Keratinocyte (primary cell): Measurements from ENCODE around the gene RASGEF1B. TPM values are rescaled to one million over a fixed set of nuclear protein-coding genes. Genes with fewer than 3 reads are reported as not detected.

Experiments used
- DNase-seq: peaks from one replicate; pipeline ENCODE4 v3.0.0-alpha.2; 2011; ENCODE audit warnings: low read depth, missing footprints, low spot score
- FAIRE-seq: peaks from 2 replicates; lab custom pipeline; 2011; peaks lifted over from hg19 to GRCh38; lab: Jason Lieb, UNC
- H2AFZ ChIP-seq: 2 replicates; pipeline ENCODE4 v1.6.0; 2012; ENCODE audit warnings: low read length, control low read depth, inconsistent platforms; ENCODE audit not compliant: control insufficient read depth
- H3K27ac ChIP-seq: 2 replicates; pipeline ENCODE4 v1.5.1; 2011; ENCODE audit warnings: low read length; ENCODE audit not compliant: control insufficient read depth, insufficient read depth
- H3K27me3 ChIP-seq: 3 replicates; pipeline ENCODE4 v1.6.0; 2011; ENCODE audit warnings: low read length; ENCODE audit not compliant: control insufficient read depth, insufficient read depth; ENCODE audit errors: extremely low read depth
- H3K36me3 ChIP-seq, 2 experiments: 2 replicates in 1 of 2; 3 replicates in 1 of 2; pipeline ENCODE4 v1.5.1; 2011; ENCODE audit warnings: low read length in 2 of 2, mild to moderate bottlenecking in 1 of 2; ENCODE audit not compliant: control insufficient read depth in 2 of 2, insufficient read depth in 2 of 2; ENCODE audit errors: extremely low read depth in 1 of 2
- H3K4me1 ChIP-seq: 3 replicates; pipeline ENCODE4 v1.5.1; 2011; ENCODE audit warnings: low read length; ENCODE audit not compliant: control insufficient read depth, insufficient read depth; ENCODE audit errors: extremely low read depth
- H3K4me2 ChIP-seq: 3 replicates; pipeline ENCODE4 v1.6.0; 2011; ENCODE audit warnings: low read depth, low read length; ENCODE audit not compliant: control insufficient read depth, insufficient read depth; ENCODE audit errors: extremely low read depth
- H3K4me3 ChIP-seq, 3 experiments: fragments of 200-600 bp in 1 of 3; sonication (generic) in 1 of 3; 2 replicates in 2 of 3; 3 replicates in 1 of 3; pipeline ENCODE4 v1.5.1; 2011 to 2016; ENCODE audit warnings: low read length in 3 of 3, mild to moderate bottlenecking in 3 of 3, control low read depth in 2 of 3, inconsistent platforms in 1 of 3, low read depth in 1 of 3, mixed read lengths in 1 of 3, mixed run types in 1 of 3, moderate library complexity in 1 of 3; ENCODE audit not compliant: control insufficient read depth in 2 of 3, insufficient read depth in 2 of 3; ENCODE audit errors: extremely low read depth in 1 of 3
- H3K79me2 ChIP-seq: 2 replicates; pipeline ENCODE4 v1.6.0; 2012; ENCODE audit warnings: low read length; ENCODE audit not compliant: control insufficient read depth, insufficient read depth
- H3K9ac ChIP-seq: 3 replicates; pipeline ENCODE4 v1.6.0; 2011; ENCODE audit warnings: low read length; ENCODE audit not compliant: control insufficient read depth, insufficient read depth; ENCODE audit errors: extremely low read depth
- H3K9me1 ChIP-seq: 3 replicates; pipeline ENCODE4 v1.6.0; 2011; ENCODE audit warnings: low read length; ENCODE audit not compliant: control insufficient read depth, insufficient read depth; ENCODE audit errors: extremely low read depth
- H3K9me3 ChIP-seq: 2 replicates; pipeline ENCODE4 v1.5.1; 2012; ENCODE audit warnings: low read depth, low read length; ENCODE audit not compliant: control insufficient read depth
- H4K20me1 ChIP-seq: 3 replicates; pipeline ENCODE4 v1.6.0; 2011; ENCODE audit warnings: low read length; ENCODE audit not compliant: control insufficient read depth, insufficient read depth; ENCODE audit errors: extremely low read depth
- CTCF ChIP-seq, 3 experiments: IDR thresholded peaks in 1 of 3; conservative IDR thresholded peaks in 1 of 3; optimal IDR thresholded peaks in 1 of 3; 2 replicates in 2 of 3; 3 replicates in 1 of 3; pipeline versions ENCODE3 to v1.5.1; 2011; ENCODE audit warnings: low read length in 3 of 3, mild to moderate bottlenecking in 3 of 3, moderate library complexity in 2 of 3, control low read depth in 1 of 3, inconsistent platforms in 1 of 3; ENCODE audit not compliant: insufficient read depth in 2 of 3; ENCODE audit errors: extremely low read depth in 1 of 3
- EZH2 ChIP-seq: IDR thresholded peaks from one replicate; pipeline ENCODE4 v1.6.1; 2012; ENCODE audit warnings: inconsistent platforms, mild to moderate bottlenecking, low read length, moderate library complexity
- dilution Hi-C: fragments of 300-500 bp; cut with MboI; formaldehyde crosslinking; loops from one replicate; pipeline ENCODE4 v1.7.0; 2020; ENCODE audit warnings: low sequenced_read_pairs; ENCODE audit not compliant: extremely low pct_ligation_motif_present
- polyA plus RNA-seq, 5 experiments: library from polyadenylated mRNA; depleted of rRNA in 3 of 5; stranded (reverse) in 3 of 5; stranded (forward) in 1 of 5; unstranded in 1 of 5; fragments of >200 nt; gene quantifications; 1 replicate in 1 of 5; 2 replicates in 3 of 5; 3 replicates in 1 of 5; pipeline versions ENCODE4 v1.2.1 to v1.2.3, GENCODE V29; 2011 to 2012; ENCODE audit warnings: missing spikeins in 2 of 5, low read depth in 1 of 5, low replicate concordance in 1 of 5

Gene RASGEF1B
- polyA plus RNA-seq, 1 donor (not counting 4 experiments of a cell fraction or from before 2014, with no cell fraction given): 0.68 TPM

- Histone ChIP-seq H3K4me3 (no peak overlapping the region), H3K27ac (no peak overlapping the region)
Observed at GRCh38 chr4:81491943-81492342, 20.2 kb upstream of the RASGEF1B start.

GRCh38 chr4:81490403-81491160 lies 18.9 kb upstream of the RASGEF1B start:
- H3K9ac ChIP-seq: no peak overlapping the region
- TF ChIP-seq EZH2 (no peak), CTCF (optimal IDR thresholded peaks at IDR 0.05 in 1 of 3, IDR thresholded peaks at IDR 0.05 in 1 of 3, conservative IDR thresholded peaks at IDR 0.05 in 1 of 3; ENCODE audit: extremely low read depth in 1 of 3, insufficient read depth in 2 of 3, low read length in 3 of 3) (no peak)
- H3K4me3 ChIP-seq: no peak overlapping the region
- no peak for FAIRE-seq
- no peaks in the 10 kb centered on the region for H3K36me3 ChIP-seq
- H2AFZ ChIP-seq: no peak overlapping the region
- H3K4me2 ChIP-seq: no peak overlapping the region
- no peak overlapping the region for H3K27ac ChIP-seq
- dilution Hi-C loops: no loop called here
- H4K20me1 ChIP-seq: no peaks in the 10 kb centered on the region
- no peaks in the 10 kb centered on the region for H3K9me3 ChIP-seq
- H3K79me2 ChIP-seq: no peaks in the 10 kb centered on the region
- H3K9me1 ChIP-seq: no peaks in the 10 kb centered on the region
- H3K27me3 ChIP-seq: no peaks in the 10 kb centered on the region
- DNase-seq: no peak
- H3K4me1 ChIP-seq: no peaks in the 10 kb centered on the region

More at GRCh38 chr4:81491943-81492342, 20.2 kb upstream of the RASGEF1B start:
- Histone ChIP-seq H3K4me2 (no peak overlapping the region), H3K27me3 (no peaks in the 10 kb centered on the region), H4K20me1 (no peaks in the 10 kb centered on the region), H3K4me1 (no peaks in the 10 kb centered on the region), H3K79me2 (no peaks in the 10 kb centered on the region), H2AFZ (no peak overlapping the region), H3K9me3 (no peaks in the 10 kb centered on the region), H3K9ac (no peak overlapping the region), H3K9me1 (no peaks in the 10 kb centered on the region), H3K36me3 (no peaks in the 10 kb centered on the region)
- no peak for TF ChIP-seq CTCF (optimal IDR thresholded peaks at IDR 0.05 in 1 of 3, IDR thresholded peaks at IDR 0.05 in 1 of 3, conservative IDR thresholded peaks at IDR 0.05 in 1 of 3; ENCODE audit: extremely low read depth in 1 of 3, insufficient read depth in 2 of 3, low read length in 3 of 3)
- TF ChIP-seq EZH2: no peak
- FAIRE-seq (no peak), DNase-seq (no peak)
- dilution Hi-C loops: no loop called here
